HepG2 (cell line): ENCODE results near the gene LDLRAD2. TPM values are rescaled to one million over a fixed set of nuclear protein-coding genes. Genes with fewer than 3 reads are reported as not detected.

Source experiments
- ARNT2 ChIP-seq: sonication (generic); formaldehyde crosslinking; IDR thresholded peaks from 2 replicates; pipeline ENCODE4 v1.8.0; 2022; ENCODE audit warnings: mild to moderate bottlenecking, low read depth, missing genetic modification reagents, moderate library complexity
- BRD4 ChIP-seq: sonication (generic); formaldehyde crosslinking; IDR thresholded peaks from 2 replicates; pipeline ENCODE4 v1.4.0; 2020; ENCODE audit warnings: missing genetic modification reagents
- ELF3 ChIP-seq: IDR thresholded peaks from 2 replicates; pipeline ENCODE4 v1.6.1; 2016; ENCODE audit warnings: missing genetic modification reagents, missing compliant biosample characterization
- FLYWCH1 ChIP-seq: sonication (generic); formaldehyde crosslinking; IDR thresholded peaks from 2 replicates; pipeline ENCODE4 v1.8.1; 2023; ENCODE audit warnings: mild to moderate bottlenecking, missing genetic modification reagents
- GLI4 ChIP-seq: sonication (generic); formaldehyde crosslinking; IDR thresholded peaks from 2 replicates; pipeline ENCODE4 v1.5.1; 2020; ENCODE audit warnings: missing genetic modification reagents, mild to moderate bottlenecking, moderate library complexity, borderline replicate concordance
- HNF1B ChIP-seq: sonication (generic); formaldehyde crosslinking; IDR thresholded peaks from 2 replicates; pipeline ENCODE4 v1.5.1; 2020; ENCODE audit warnings: mild to moderate bottlenecking, moderate library complexity, missing genetic modification reagents
- KAT7 ChIP-seq: IDR thresholded peaks from 2 replicates; pipeline ENCODE4 v1.6.1; 2018; ENCODE audit warnings: borderline replicate concordance, missing compliant biosample characterization
- KDM2A ChIP-seq: sonication (generic); formaldehyde crosslinking; IDR thresholded peaks from 2 replicates; pipeline ENCODE4 v1.4.0; 2020; ENCODE audit warnings: low read depth, missing genetic modification reagents, borderline replicate concordance
- MEF2D ChIP-seq: sonication (generic); formaldehyde crosslinking; IDR thresholded peaks from 2 replicates; pipeline ENCODE4 v1.5.1; 2020; ENCODE audit warnings: mild to moderate bottlenecking, missing genetic modification reagents
- NFE2L2 ChIP-seq: fragments of 150-350 bp; IDR thresholded peaks from 2 replicates; pipeline ENCODE4 v1.6.1; 2014; ENCODE audit warnings: low read length
- RBM39 ChIP-seq: fragments of 200-400 bp; formaldehyde crosslinking; IDR thresholded peaks from one replicate; pipeline ENCODE4 v1.6.1; 2018; ENCODE audit warnings: antibody characterized with exemption, mild to moderate bottlenecking, low read depth, low read length; ENCODE audit not compliant: poor library complexity, severe bottlenecking
- RXRA ChIP-seq: sonication (generic); formaldehyde crosslinking; IDR thresholded peaks from 2 replicates; pipeline ENCODE4 v1.5.1; 2020; ENCODE audit warnings: missing genetic modification reagents
- SMAD3 ChIP-seq: sonication (generic); formaldehyde crosslinking; IDR thresholded peaks from 2 replicates; pipeline ENCODE4 v1.4.0; 2020; ENCODE audit warnings: missing genetic modification reagents
- USF2 ChIP-seq, 2 experiments: sonication (generic) in 1 of 2; formaldehyde crosslinking in 1 of 2; IDR thresholded peaks; 2 replicates each; pipeline versions ENCODE4 v1.5.1 to v1.6.1; 2011 to 2020; ENCODE audit warnings: borderline replicate concordance in 1 of 2, low read depth in 1 of 2, low read length in 1 of 2, mild to moderate bottlenecking in 1 of 2, missing genetic modification reagents in 1 of 2, moderate library complexity in 1 of 2
- ZBTB21 ChIP-seq: sonication (generic); formaldehyde crosslinking; IDR thresholded peaks from 2 replicates; pipeline ENCODE4 v1.4.0; 2020; ENCODE audit warnings: missing genetic modification reagents
- ZFP36L1 ChIP-seq: sonication (generic); formaldehyde crosslinking; IDR thresholded peaks from 2 replicates; pipeline ENCODE4 v1.8.0; 2022; ENCODE audit warnings: mild to moderate bottlenecking, missing genetic modification reagents, moderate library complexity
- ZFP62 ChIP-seq: sonication (generic); formaldehyde crosslinking; IDR thresholded peaks from 2 replicates; pipeline ENCODE4 v1.4.0; 2020; ENCODE audit warnings: missing genetic modification reagents
- ZNF280D ChIP-seq: sonication (generic); formaldehyde crosslinking; IDR thresholded peaks from 2 replicates; pipeline ENCODE4 v1.5.1; 2020; ENCODE audit warnings: mild to moderate bottlenecking, missing genetic modification reagents
- ZNF703 ChIP-seq: sonication (generic); formaldehyde crosslinking; IDR thresholded peaks from 2 replicates; pipeline ENCODE4 v1.5.1; 2020; ENCODE audit warnings: missing genetic modification reagents, mild to moderate bottlenecking, moderate library complexity, borderline replicate concordance
- ZNF761 ChIP-seq: sonication (generic); formaldehyde crosslinking; conservative IDR thresholded peaks from 2 replicates; pipeline ENCODE4 v1.4.0; 2020; ENCODE audit warnings: mild to moderate bottlenecking, missing genetic modification reagents
- ZNF878 ChIP-seq: sonication (generic); formaldehyde crosslinking; IDR thresholded peaks from 2 replicates; pipeline ENCODE4 v1.8.1; 2023; ENCODE audit warnings: mild to moderate bottlenecking, missing genetic modification reagents, moderate library complexity
- ZSCAN22 ChIP-seq: sonication (generic); formaldehyde crosslinking; IDR thresholded peaks from 2 replicates; pipeline ENCODE4 v1.4.0; 2020; ENCODE audit warnings: mild to moderate bottlenecking, missing genetic modification reagents
- ZZZ3 ChIP-seq: sonication (generic); formaldehyde crosslinking; IDR thresholded peaks from 2 replicates; pipeline ENCODE4 v1.4.0; 2020; ENCODE audit warnings: missing genetic modification reagents, mild to moderate bottlenecking, borderline replicate concordance
- polyA plus RNA-seq, 8 experiments: library from polyadenylated mRNA; depleted of rRNA in 3 of 8; stranded (reverse) in 7 of 8; unstranded in 1 of 8; fragments of >200 nt; fragmentation: Illumina TruSeq in 4 of 8; extraction: Trizol in 4 of 8; gene quantifications; 2 replicates each; pipeline versions ENCODE4 v1.2.1 to v1.2.3, GENCODE V29; 2011 to 2016; ENCODE audit warnings: low read depth in 4 of 8, missing spikeins in 1 of 8, mixed read lengths in 1 of 8; ENCODE audit not compliant: insufficient read depth in 1 of 8
- total RNA-seq, 5 experiments: library from RNA; depleted of rRNA; stranded (reverse); fragments of >200 nt; fragmentation: Illumina TruSeq; extraction: Trizol; gene quantifications; 2 replicates each; pipeline ENCODE4 v1.2.3, GENCODE V29; 2016; ENCODE audit warnings: low read depth in 1 of 5

LDLRAD2 gene
- total and polyA plus RNA-seq, 2 of the 13 experiments (the other 11 are each of a cell fraction or from before 2014, with no cell fraction given) = not detected

- TF ChIP-seq USF2 (IDR thresholded peaks at IDR 0.05; ENCODE audit: low read depth, low read length) (no peak), USF2 (CRISPR knock-in tag; IDR thresholded peaks at IDR 0.05; ENCODE audit: borderline replicate concordance) (no peak), ZFP62 (CRISPR knock-in tag) (peak; percentile 79; the same call in 1 of the 2 replicates), ZNF761 (peak; percentile 79; the same call in 1 of the 2 replicates), SMAD3 (CRISPR knock-in tag) (peak; percentile 12), MEF2D (CRISPR knock-in tag) (peak; percentile 69; the same call in 1 of the 2 replicates), FLYWCH1 (CRISPR knock-in tag) (no peak), RXRA (CRISPR knock-in tag) (peak; percentile 59), GLI4 (no peak), KDM2A (CRISPR knock-in tag) (peak; percentile 90), ZZZ3 (peak; percentile 57; the same call in 1 of the 2 replicates), RBM39 (peak; percentile 48), ARNT2 (CRISPR knock-in tag) (peak; percentile 93), ZNF878 (CRISPR knock-in tag) (no peak), NFE2L2 (no peak; the same call in 1 of the 2 replicates), KAT7 (peak; percentile 93), HNF1B (peak; percentile 39), ELF3 (peak; percentile 41), ZFP36L1 (CRISPR knock-in tag) (peak; percentile 53), ZBTB21 (peak; percentile 84; the same call in 1 of the 2 replicates), BRD4 (CRISPR knock-in tag) (peak; percentile 37; the same call in 1 of the 2 replicates), ZNF280D (CRISPR knock-in tag) (no peak; the same call in 1 of the 2 replicates), ZNF703 (no peak), ZSCAN22 (CRISPR knock-in tag) (peak; percentile 83; the same call in 1 of the 2 replicates)
Observed at GRCh38 chr1:21782868-21783678, 29.0 kb upstream of the LDLRAD2 start, which contains the start of gene USP48 (continued).
